Activated naive CD4-positive, alpha-beta T cell treated with anti-CD3 and anti-CD28 coated beads for 36 hours (primary cell): ENCODE data around the gene ANAPC1. TPM values are rescaled to one million over a fixed set of nuclear protein-coding genes. Genes with fewer than 3 reads are reported as not detected.
"Not testable (repeated sequence)": the region's sequence is repeated elsewhere in the genome, so short reads cannot be mapped to it uniquely, and the experiment has no call there.

Experiments
- CTCF ChIA-PET: fragments of 350-600 bp; sonication (Branson Sonifier 250); formaldehyde crosslinking; loops from one replicate; lab custom pipeline; 2021; ENCODE audit warnings: antibody characterized with exemption; lab: Charles Lee
- DNase-seq: peaks from one replicate; pipeline ENCODE4 v3.0.0-alpha.2; 2020
- H3K27ac Mint-ChIP-seq: one replicate; pipeline ENCODE4 v1.8.0; 2021; ENCODE audit warnings: mild to moderate bottlenecking, mixed read lengths
- H3K27me3 Mint-ChIP-seq: one replicate; pipeline ENCODE4 v1.8.0; 2021; ENCODE audit warnings: low read depth, mixed read lengths
- H3K36me3 Mint-ChIP-seq: one replicate; pipeline ENCODE4 v1.8.0; 2021; ENCODE audit warnings: low read depth, mixed read lengths
- H3K4me1 Mint-ChIP-seq: one replicate; pipeline ENCODE4 v1.8.0; 2021; ENCODE audit warnings: low read depth, mixed read lengths
- H3K4me3 Mint-ChIP-seq: one replicate; pipeline ENCODE4 v1.8.0; 2021; ENCODE audit warnings: mild to moderate bottlenecking, moderate library complexity, mixed read lengths
- H3K9me3 Mint-ChIP-seq: one replicate; pipeline ENCODE4 v1.8.0; 2021; ENCODE audit warnings: mixed read lengths
- intact Hi-C: fragments of 100-400 bp; cut with micrococcal nuclease; formaldehyde crosslinking; loops from one replicate; pipeline ENCODE4 v1.15.1; 2023
- microRNA-seq: library from miRNA; unstranded; fragments of <30 nt; microRNA quantifications from one replicate; pipeline ENCODE4 v1.2.0, GENCODE V29; 2022; ENCODE audit warnings: borderline microRNAs expressed, borderline replicate concordance
- total RNA-seq, 2 experiments: library from RNA; stranded (reverse); gene quantifications; one replicate each; pipeline ENCODE4 v1.2.3, GENCODE V29; 2021

The ANAPC1 gene
- total RNA-seq, 2 experiments from 2014 or later = 92.5 to 104 TPM

DNA sequence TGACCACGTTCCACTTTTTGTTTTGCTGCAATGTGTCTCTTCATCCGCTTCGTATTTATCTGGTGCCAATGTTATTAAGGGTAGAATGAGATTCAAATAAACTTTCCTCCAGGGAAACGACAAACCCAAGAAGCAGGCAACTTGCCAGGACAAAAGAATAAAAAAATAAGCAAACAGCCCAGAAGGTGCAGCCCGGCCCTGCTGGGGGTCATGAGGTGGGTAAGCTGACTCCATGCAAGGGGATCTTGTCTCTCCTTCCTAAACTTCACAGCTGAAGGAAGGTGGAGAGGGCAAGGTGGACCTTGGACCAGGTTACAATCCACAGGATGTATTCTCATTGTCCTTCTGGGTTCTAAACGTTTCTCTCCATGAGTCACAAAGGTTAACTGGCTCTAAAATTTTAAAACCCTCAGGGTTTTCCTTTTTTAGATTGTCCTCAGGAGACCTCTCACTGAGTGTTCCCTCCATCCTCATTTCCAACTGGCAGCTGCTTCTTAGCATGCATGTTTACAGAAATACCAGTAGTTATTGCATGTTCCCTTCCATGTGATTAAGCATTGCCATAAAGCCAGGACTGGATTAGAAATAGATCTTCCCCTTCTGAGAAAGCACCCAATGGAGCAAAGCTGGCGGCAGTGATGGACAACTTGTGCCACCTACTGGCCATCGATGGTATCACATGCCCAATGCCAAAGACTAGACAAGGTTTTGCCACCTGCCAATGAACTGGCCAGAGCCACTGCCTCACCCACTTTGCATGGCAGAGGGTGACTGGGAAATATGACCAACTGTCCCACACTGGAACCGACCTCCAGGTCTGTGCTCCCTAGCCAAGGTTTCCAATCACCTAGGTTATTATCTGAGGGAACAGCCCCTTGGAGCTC, 147.9 kb downstream of the ANAPC1 start:
- H3K4me3 Mint-ChIP-seq, H3K4me1 Mint-ChIP-seq, intact Hi-C loops, DNase-seq, CTCF ChIA-PET, H3K27ac Mint-ChIP-seq, H3K27me3 Mint-ChIP-seq, H3K9me3 Mint-ChIP-seq, H3K36me3 Mint-ChIP-seq: not testable (repeated sequence)

DNA sequence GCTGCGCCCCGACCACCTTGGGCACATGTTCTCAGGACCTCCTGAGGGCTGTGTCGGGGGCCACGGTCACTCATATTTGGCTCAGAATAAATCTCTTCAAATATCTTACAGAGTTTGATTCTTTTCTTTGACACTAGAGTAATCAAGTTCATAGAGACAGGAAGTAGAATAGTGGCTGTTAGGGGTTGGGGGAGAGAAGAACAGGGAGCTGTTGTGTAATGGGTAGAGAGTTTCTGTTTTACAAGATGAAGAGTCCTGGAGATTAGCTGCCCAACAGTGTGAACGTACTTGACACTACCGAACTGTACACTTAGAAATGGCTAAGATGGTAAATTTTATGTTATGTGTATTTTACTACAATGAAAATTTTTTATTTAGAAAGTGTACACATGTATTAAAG, 148.6 kb downstream of the ANAPC1 start:
- DNase-seq, H3K4me1 Mint-ChIP-seq, CTCF ChIA-PET, intact Hi-C loops, H3K27me3 Mint-ChIP-seq, H3K9me3 Mint-ChIP-seq, H3K27ac Mint-ChIP-seq, H3K4me3 Mint-ChIP-seq, H3K36me3 Mint-ChIP-seq: not testable (repeated sequence)

DNA sequence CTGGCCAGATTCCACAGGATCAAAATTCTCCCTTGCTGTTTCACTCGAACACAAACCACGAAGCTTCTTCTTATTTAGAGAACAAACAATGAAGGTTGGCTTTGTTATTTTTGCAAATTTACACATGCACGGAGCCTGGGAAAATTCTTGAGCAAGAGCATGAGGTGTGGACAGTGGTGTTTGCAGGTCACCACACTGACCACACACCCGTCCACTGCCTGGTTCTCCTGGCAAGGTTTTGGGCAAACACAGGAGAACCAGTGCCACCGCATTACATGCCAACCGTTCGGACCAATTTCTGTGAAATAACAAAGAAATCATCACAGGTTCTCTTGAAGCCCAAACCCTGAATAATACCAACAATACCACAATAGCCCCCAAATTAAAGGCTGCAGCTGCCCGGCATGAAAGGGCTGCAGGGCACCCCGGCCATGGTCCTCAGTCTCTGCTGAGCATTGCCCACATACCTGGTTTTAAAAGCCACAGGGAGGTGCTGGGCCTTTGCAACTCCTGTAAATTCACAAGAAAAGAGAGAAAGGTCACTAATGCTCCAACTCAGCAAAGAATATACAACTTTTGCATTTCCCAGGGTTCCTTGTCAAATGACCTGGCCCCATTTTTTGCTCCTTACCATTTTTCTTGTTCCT, 154.1 kb downstream of the ANAPC1 start:
- CTCF ChIA-PET, H3K27me3 Mint-ChIP-seq, H3K4me3 Mint-ChIP-seq, intact Hi-C loops, H3K27ac Mint-ChIP-seq, H3K9me3 Mint-ChIP-seq, DNase-seq, H3K36me3 Mint-ChIP-seq, H3K4me1 Mint-ChIP-seq: not testable (repeated sequence)

DNA sequence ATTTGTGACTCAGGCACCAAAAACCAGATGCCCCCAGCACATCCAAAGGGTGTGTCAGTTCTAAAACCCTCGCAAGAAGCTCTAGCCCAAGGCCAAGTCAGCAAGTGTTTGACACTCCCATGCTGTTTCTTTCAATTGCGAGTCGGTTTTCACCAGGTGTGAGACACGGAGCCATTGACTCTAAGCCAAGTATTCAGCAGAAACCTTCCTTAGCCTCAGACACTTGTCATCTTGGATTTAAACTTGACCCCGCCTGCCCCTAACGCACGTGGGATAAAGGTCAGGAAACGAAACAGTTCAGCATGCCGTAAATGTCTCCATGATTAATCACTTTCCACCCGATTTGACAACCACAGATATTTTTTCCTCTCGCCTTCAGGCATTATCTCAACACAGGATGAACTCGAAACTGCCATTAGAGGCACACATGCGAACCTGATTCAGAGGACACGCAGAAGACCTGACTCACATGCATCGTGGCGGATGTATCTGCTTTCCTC, 156.3 kb downstream of the ANAPC1 start:
- H3K36me3 Mint-ChIP-seq, H3K4me1 Mint-ChIP-seq, H3K27me3 Mint-ChIP-seq, intact Hi-C loops, H3K9me3 Mint-ChIP-seq, H3K27ac Mint-ChIP-seq, H3K4me3 Mint-ChIP-seq, CTCF ChIA-PET: not testable (repeated sequence)
- DNase-seq = peak; percentile 34

DNA sequence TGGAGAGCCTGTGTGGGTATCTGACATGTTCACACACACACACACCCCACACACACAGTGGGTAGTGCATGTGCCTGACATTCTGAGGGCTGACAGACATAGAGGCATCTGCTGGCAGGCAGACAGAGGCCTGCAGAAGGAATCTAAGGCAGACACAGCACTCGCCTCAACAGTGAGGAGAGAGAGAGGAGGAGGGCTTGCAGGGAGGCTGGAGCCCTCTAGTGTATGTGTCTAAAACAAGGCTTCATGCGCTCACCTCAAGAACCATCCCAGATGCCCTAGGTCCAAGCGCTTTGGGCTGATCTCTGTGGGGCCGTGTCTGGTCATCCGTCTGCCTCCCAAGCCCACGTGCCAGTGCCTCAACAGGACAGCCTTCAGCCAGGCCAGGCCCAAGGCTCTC, 158.3 kb downstream of the ANAPC1 start:
- H3K36me3 Mint-ChIP-seq, H3K27me3 Mint-ChIP-seq, intact Hi-C loops, CTCF ChIA-PET, H3K9me3 Mint-ChIP-seq, H3K4me3 Mint-ChIP-seq, H3K27ac Mint-ChIP-seq, H3K4me1 Mint-ChIP-seq: not testable (repeated sequence)
- peak; percentile 26 for DNase-seq

DNA sequence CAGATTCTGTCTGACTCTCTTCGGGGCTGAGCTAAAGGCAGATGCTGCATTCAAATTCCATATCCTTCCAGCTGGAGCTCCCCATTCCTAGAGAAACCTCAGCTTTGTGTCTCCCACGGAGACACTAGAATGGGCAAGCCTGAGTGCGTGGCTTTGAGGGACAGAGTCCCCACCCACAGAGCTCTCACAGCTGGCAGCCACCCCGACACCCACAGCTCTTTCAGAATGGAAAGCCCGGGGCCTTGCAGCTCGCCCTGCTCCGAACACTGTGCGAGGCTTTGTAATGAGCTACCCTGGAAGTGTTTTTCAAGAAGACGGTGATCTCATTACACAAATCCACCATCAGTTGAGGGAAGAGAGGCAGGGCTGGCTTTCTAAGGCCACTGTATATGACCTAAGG, 164.4 kb downstream of the ANAPC1 start:
- DNase-seq, H3K4me1 Mint-ChIP-seq, H3K4me3 Mint-ChIP-seq, H3K27me3 Mint-ChIP-seq, H3K27ac Mint-ChIP-seq, intact Hi-C loops, H3K9me3 Mint-ChIP-seq, H3K36me3 Mint-ChIP-seq: not testable (repeated sequence)
- CTCF ChIA-PET = interaction anchor here (0.8 to 1.2 kb wide), 2 partner anchors 123 to 906 kb away, joined by 3 read pairs; no protein-coding TSS in a partner anchor

Small RNA genes lying within 50 kb of the gene (microRNA-seq; reads per million reads assigned to microRNA genes)
- not detected for gene MIR4771-2

Other genes with a start within 250 kb of the ANAPC1 start
- gene MERTK, start 14.4 kb upstream of the ANAPC1 start, total RNA-seq = under 1 TPM; 0.57 to 0.88 TPM
- gene TMEM87B, start 171.1 kb upstream of the ANAPC1 start, total RNA-seq = 10 to 100 TPM; 10.5 to 12.0 TPM